HG03442 (cell line): ENCODE data around the gene SERPINA10.
"Not testable (repeated sequence)": the region's sequence is repeated elsewhere in the genome, so short reads cannot be mapped to it uniquely, and the experiment has no call there.

Experiments
- ATAC-seq: cut with Tn5 transposase; IDR thresholded peaks from one replicate; pipeline ENCODE4 v1.9.1; 2021; ENCODE audit warnings: mild to moderate bottlenecking, moderate library complexity; ENCODE audit not compliant: unreplicated experiment

SERPINA10 gene

GRCh38 chr14:94284221-94284620 is 8.8 kb downstream of the SERPINA10 start:
- no peak for ATAC-seq

GRCh38 chr14:94282991-94283723 is 9.9 kb downstream of the SERPINA10 start:
- no peak for ATAC-seq

- ATAC-seq: no peak
Observed at GRCh38 chr14:94278731-94279130, 14.3 kb downstream of the SERPINA10 start.

GRCh38 chr14:94276898-94277561 is 16.0 kb downstream of the SERPINA10 start:
- ATAC-seq: not testable (repeated sequence)

- no peak for ATAC-seq
Observed at GRCh38 chr14:94269156-94269555, 23.9 kb downstream of the SERPINA10 start.

GRCh38 chr14:94268582-94268981 is 24.5 kb downstream of the SERPINA10 start:
- ATAC-seq: not testable (repeated sequence)

GRCh38 chr14:94267352-94267751 is 25.7 kb downstream of the SERPINA10 start:
- ATAC-seq: no peak

GRCh38 chr14:94264195-94264594 is 28.9 kb downstream of the SERPINA10 start:
- not testable (repeated sequence) for ATAC-seq

GRCh38 chr14:94244182-94244581 is 48.9 kb downstream of the SERPINA10 start:
- no peak for ATAC-seq

- no peak for ATAC-seq
Observed at GRCh38 chr14:94239406-94239805, 53.7 kb downstream of the SERPINA10 start.

GRCh38 chr14:94237983-94238382 is 55.1 kb downstream of the SERPINA10 start:
- no peak for ATAC-seq

- ATAC-seq: no peak
Observed at GRCh38 chr14:94237046-94237445, 56.0 kb downstream of the SERPINA10 start.
